GM18499 (cell line): ENCODE measurements around the gene TNIK.

Experiments used
- ATAC-seq: cut with Tn5 transposase; IDR thresholded peaks from one replicate; pipeline ENCODE4 v1.9.1; 2021; ENCODE audit warnings: moderate number of reproducible peaks; ENCODE audit not compliant: insufficient read depth, unreplicated experiment

Gene TNIK

GRCh38 chr3:171077261-171077660, 382.9 kb downstream of the TNIK start:
- ATAC-seq: no peak

DNA sequence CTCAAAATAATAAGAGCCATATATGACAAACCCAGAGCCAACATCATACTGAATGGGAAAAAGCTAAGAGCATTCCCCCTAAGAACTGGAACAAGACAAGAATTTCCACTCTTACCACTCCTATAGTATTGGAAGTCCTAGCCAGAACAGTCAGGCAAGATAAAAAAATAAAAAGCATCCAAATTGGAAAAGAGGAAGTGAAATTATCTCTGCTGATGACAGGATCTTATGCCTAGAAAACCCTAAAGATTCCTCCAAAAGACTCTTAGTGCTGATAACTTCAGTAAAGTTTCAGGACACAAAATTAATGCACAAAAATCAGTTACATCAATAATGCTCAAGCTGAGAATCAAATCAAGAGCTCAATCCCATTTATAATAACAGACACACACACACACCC, 387.8 kb downstream of the TNIK start:
- ATAC-seq: no peak

DNA sequence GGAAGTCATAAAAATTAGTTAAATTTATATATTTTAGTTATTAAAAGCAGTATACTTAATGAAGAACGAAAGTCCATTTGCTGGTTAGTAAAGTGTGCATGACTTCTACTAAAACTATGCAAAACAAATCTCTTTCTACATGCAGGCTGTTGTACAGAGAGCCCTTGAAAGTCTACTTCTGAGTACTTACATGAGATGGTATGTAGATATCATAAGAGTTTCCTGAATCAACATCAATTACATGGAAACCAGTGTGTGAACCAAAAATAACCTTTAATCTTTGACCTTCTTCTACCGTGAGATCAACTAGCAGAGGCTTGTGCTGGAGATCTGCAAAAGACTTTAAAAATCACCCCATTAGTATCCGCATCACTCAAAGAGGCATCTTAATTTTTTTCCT, 391.5 kb downstream of the TNIK start:
- no peak for ATAC-seq

GRCh38 chr3:171066206-171066605, 394.0 kb downstream of the TNIK start:
- no peak for ATAC-seq

DNA sequence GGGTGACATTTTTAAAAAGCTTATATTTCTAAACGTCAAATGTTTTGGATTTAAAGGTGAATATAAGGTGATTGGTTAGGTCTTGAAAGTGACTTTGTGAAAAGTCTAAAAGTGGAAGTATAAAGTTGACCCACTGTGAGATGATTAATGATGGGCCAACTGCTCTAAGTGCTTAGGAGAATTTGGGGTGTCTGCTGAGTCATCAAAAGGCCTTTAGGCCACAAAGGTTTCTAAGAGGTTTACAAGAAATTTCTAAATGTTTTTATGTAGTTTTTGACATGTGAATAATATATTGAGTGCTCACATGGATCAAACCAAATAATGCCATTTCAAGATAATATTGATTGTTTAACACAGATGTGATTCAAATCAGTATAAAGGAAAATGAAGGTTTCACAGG, 394.5 kb downstream of the TNIK start:
- ATAC-seq: no peak

DNA sequence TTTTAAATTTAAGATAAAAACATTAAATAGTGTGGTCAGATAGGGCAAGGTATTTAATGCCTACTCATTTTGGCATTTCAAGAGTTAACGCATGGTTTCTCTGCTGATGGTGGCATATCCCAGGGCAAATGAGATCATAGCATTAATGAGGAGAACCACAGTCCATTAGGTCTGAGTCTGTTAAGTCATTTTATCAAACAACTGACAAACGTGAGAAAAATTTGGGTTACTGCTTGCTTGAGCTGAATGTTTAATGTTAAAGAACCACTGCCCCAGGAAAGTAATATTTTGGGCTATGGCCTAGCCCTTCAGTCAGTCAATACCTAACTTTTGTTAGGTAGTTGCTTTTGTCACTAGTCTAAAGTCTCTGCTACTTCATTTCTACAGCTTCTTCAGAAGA, 395.7 kb downstream of the TNIK start:
- no peak for ATAC-seq

DNA sequence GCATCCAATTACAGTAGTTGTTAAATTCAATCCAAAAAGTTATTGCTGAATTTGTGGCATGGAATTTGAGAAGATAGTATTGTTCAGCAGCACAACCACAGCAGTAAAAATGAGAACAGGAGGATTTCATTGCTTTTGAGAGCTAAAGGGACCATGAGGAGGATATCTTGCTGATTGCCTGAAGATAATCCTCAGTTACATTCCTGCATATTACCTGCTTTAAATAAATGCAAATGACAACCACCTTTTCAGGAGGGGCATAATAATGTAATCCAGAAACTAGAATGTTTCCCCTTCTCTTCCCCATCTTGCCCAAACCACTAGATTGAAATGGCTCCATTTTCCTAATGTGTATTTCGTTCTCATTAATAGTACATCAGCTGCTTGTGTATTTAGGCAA, 398.5 kb downstream of the TNIK start:
- no peak for ATAC-seq

- no peak for ATAC-seq
Measured at GRCh38 chr3:171059978-171060377, 400.2 kb downstream of the TNIK start.

- no peak for ATAC-seq
Measured at GRCh38 chr3:171058873-171059603, 401.2 kb downstream of the TNIK start.

DNA sequence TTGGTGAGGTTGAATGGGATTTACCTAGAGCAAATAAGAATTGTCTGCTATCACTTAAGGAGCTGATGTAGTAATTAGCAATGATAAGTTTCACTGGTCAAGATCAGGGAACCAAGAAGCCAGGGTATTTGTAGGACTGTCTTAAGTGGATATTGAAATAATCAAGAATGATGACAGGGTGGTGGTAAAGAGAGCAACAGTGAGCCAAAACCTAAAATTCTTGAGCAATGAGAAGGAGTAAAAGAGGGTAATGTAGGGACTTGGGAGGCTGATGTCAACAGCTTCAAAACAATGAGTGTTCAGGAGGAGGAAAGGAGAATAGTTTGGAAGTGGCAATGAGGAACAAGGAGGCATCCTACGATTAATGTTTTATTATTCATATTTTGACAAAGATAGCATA, 402.1 kb downstream of the TNIK start:
- no peak for ATAC-seq

DNA sequence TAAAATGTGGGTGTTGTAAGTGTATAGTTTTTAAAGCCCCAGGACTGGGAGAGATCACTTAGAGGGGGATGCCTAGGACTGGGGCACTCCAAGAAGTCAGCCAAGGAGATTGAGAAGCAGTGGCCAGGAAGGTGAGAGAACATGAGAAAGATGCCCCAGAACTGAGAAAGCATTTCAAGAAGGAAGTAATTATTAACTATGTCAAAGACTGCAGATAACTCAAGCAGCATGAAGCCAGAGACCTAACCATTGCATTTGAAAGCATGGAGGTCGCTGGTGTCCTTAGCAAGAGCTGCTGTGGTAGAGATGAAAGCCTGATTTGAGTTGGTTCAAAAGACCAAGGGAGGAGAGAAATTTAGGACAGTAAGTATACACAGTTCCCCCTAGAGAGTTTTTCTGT, 403.1 kb downstream of the TNIK start:
- ATAC-seq: no peak

DNA sequence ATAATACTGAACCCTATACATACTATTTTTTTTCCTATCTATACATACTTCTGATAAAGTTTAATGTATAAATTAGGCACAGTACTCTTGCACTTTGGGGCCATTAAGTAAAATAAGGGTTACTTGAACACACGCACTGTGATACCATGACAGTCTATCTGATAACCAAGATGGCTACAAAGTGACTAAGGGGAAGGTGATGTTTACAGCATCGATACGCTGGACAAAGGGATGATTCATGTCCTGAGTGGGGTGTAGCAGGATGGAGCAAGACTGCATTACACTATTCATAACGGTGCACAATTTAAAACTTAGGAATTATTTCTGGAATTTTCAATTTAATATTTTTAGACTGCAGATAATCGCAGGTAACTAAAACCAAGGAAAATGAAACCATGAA, 403.7 kb downstream of the TNIK start:
- no peak for ATAC-seq

DNA sequence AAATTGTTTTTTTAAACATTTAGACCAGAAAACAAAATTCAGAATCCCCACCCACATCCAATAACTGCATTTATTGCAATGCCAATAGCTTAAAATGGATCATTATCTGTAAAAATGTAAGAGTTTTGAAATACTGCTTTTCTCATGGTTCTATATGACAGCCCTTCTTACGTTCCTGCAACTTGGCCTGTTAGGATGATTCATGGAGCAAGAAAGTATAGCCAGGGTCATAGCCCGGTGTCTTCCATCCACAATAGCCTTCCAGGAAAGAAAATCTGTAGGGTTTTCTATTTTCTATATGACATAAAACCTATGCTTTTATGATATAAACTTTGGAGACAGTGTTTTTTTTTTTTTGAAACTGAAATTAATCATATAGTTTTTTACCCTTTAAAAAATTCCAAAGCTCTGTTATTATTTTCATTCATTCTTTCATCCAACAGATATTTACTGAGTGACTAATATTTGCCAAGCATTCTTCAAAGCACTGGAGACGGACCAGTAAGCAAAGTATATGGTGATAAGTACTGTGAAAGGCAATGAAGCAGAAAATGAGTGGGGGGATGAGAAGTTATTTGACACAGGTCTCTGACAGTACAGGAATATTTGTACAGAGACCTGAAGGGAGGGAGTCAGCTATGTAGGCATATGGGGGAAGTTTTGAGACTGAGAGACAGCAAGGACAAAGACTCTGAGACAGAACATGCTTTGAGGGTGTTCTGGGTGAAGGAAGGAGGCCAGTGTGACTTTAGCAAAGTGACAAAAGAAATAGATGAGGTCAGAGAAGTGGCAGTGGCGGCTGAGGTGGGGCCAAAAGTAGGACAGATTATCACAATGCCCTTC, 404.6 kb downstream of the TNIK start:
- ATAC-seq: no peak

- ATAC-seq: no peak
Measured at GRCh38 chr3:171054921-171055320, 405.3 kb downstream of the TNIK start.

DNA sequence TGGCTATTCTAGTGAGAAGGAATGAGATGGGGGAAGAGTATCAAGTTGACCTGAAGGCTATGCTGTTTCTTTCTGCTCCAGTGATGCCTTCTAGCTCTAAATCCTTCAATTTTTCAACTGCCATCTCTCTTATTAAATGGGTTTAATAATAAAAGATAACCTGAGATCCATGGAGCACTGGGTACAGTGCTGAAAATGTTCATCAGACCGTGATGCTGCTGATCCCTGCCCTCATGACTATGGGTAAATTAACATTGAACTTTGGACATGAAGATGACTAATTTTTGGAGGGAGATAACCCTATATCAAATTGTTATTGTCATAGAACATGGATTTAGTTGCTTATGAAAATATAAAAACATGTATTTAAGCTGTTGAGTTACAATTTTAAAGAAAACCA, 406.0 kb downstream of the TNIK start:
- no peak for ATAC-seq

DNA sequence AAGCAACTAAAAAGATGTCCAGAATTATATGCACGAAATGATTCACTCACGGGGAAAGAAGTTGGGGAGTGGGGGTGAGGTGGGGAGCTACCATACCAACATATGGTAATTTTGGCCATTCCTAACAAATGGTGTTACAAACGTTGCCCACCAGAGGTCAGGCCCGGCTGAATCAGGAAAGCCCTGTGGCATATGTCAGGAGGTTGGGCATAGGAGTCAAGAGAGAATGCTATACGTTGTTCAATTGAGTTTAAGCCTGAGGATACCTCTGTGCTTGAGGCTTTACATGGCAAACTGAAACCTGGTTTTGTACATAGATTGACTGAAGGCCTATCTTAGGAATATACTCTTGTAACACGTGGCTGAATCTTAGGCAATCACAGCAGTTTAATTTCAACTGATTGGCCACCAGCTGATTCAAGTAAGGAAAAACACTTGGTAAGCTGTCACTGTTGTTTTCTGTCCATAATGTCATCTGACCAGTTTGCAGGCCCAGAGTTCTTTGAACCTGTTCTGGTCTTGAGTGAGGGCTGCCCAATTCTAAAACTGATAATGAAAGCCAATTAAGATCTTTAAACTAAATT, 410.3 kb downstream of the TNIK start:
- ATAC-seq: peak; percentile 78

DNA sequence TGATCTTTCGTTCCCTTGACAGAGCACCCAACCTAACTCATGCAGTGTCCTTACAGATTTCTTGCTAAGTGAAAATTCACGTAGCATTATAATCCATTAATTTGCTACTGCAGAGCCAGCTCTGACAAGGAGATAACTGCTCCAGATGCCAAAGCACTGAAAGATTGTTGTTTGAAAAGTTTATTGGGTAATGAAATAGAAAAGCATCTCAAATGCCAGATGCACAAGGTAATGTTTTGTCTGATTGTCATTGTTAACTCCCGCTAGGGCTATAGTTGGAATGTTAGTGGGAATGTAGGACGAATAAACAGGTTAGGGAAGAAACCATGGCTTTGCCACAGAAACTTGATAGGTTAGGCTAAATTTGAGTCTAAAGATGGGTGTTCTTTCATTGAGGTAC, 413.4 kb downstream of the TNIK start:
- no peak for ATAC-seq

- ATAC-seq: no peak
Measured at GRCh38 chr3:171044835-171045793, 415.1 kb downstream of the TNIK start.

- ATAC-seq: no peak
Measured at GRCh38 chr3:171044384-171044783, 415.8 kb downstream of the TNIK start.

DNA sequence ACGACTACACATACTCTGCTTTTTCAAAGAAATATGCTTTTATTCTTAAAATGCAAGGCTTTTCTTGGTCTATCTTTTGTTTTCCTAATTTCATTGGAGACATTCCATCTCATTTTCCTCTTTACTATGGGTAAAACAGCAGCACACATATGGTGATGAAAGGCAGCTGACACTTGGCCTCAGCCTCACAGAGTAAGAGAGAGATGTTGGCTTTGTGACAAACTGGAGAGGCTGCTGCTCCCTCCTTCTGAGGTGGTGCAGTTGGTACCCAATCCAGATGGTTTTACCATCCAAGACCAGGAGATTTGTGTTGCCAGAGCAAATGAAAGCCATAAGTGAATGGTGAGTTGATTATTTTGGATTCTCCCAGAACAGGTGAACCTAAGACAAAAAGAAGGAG, 420.5 kb downstream of the TNIK start:
- no peak for ATAC-seq
